ENCODE results near the gene MAN1C1.

DNA sequence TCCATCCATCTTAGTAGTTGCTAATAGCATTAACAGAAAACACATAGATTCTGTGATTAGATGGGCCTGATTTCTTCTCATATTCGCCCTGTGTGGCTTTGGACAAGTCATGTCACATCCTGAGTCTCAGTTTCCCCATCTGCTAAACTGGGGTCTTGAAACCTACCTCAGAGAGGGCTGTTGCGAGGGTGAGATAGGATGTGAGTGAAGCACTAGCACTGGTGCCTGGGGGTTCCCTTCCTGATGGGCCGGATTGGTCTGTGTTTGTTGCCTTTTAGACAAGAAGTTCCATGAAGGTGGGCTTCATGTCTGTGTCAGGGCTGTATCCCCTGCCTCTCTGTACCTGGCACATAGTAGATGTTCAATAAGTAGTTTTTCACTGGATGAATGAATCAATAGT lies 3.5 kb upstream of the MAN1C1 start:
- TF ChIP-seq, protein P1, sequence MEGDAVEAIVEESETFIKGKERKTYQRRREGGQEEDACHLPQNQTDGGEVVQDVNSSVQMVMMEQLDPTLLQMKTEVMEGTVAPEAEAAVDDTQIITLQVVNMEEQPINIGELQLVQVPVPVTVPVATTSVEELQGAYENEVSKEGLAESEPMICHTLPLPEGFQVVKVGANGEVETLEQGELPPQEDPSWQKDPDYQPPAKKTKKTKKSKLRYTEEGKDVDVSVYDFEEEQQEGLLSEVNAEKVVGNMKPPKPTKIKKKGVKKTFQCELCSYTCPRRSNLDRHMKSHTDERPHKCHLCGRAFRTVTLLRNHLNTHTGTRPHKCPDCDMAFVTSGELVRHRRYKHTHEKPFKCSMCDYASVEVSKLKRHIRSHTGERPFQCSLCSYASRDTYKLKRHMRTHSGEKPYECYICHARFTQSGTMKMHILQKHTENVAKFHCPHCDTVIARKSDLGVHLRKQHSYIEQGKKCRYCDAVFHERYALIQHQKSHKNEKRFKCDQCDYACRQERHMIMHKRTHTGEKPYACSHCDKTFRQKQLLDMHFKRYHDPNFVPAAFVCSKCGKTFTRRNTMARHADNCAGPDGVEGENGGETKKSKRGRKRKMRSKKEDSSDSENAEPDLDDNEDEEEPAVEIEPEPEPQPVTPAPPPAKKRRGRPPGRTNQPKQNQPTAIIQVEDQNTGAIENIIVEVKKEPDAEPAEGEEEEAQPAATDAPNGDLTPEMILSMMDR (conservative IDR thresholded peaks at IDR 0.05; ENCODE audit: low read depth, low read length): no peak
- TF ChIP-seq EZH2 (IDR thresholded peaks at IDR 0.05; ENCODE audit: low read length, unreplicated experiment): no peak
